Measurements from ENCODE around the gene OTUB2. TPM values are rescaled to one million over a fixed set of nuclear protein-coding genes. Genes with fewer than 3 reads are reported as not detected.

OTUB2 gene
- total RNA-seq, 1 donor from 2014 or later, result 0.52 TPM

DNA sequence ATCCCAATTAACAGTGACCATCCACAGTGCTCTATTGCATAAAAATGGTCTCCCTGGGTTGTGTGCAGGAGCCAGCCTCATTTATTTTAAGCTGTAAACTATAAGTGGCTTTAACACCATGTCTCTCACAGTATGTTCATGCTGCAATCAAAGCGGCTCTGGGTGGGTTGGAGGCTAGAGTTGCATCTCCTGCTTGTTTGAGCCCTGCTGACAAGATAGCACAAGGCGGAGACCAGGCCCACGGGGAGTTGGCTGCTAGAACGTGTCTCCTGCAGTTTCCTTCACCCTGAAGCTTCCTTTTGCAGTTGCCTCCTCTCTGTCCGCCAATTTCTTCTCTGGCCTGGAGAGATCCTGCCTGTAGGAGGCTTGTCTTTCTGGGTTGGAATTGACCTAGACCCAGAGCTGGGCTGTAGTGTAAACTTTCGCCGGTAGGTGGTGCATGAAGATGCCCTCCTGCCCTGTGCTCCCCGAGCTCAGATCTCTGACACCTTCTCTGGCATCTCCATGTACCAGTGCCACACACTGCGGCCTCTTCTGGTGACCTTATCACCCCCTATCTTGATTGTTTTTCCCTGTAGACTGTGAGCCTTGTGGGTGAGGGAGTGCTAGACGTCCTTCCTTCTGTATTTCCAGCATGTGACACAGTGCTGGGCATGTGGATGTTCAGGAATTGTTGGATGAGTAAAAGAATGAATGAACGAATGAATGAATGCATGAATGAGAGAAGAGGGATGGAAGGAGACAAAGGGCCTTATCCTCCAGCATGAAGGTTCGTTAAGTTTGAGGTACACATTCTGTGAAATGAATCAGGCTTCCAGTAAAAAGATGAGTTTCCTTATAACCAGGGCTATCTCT lies 10.4 kb downstream of the OTUB2 start:
- ATAC-seq (peak; percentile 93), DNase-seq (peak; percentile 78)
- intact Hi-C loops (cut with micrococcal nuclease), result loop anchor here (2.0 kb wide), 1 partner anchor 100 kb away; no protein-coding TSS in a partner anchor

DNA sequence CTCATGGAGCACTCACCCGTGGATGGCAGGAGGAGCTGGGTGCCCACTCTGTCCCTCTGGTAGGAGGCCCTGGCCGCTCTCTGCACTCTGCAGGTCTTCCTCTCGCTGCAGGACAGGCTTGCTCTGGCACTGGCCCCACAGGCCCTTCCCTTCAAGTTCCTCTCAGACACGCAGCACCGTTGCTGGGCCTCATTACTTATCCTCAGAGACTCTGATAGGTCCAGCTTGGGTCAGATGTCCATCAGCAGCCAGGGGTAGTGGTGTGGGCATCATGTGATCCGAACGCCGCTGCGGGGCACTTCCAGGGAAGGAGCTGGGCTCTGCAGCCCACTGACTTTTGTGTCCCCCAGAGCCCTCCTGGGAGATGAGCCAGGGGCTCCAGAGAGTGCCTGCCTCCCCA lies 11.8 kb downstream of the OTUB2 start:
- ATAC-seq (no peak), DNase-seq (no peak)
- intact Hi-C loops (cut with micrococcal nuclease), result loop anchor here (2.0 kb wide), 1 partner anchor 99 kb away; no protein-coding TSS in a partner anchor

DNA sequence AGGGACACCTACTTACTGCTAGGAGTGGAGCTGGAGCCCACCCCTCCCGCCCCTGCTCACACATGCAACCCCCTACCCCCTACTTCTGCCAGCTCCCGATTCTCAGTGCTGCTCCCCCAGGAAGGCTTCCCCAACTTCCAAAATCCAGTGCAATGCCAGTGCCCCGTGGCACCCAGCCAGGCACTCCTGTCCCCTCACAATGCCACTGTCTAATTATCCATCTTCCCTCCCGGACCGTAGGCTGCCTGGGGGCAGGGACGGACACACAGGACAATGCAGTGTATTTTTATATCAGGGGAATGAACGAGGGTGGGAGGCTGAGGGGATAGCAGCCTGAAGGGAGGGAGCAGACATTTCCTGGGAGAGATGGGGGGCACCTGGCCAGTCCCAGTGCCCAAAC lies 12.4 kb downstream of the OTUB2 start:
- DNase-seq, result no peak
- intact Hi-C loops (cut with micrococcal nuclease), result no loop called here
- ATAC-seq, result no peak

- ATAC-seq (no peak), DNase-seq (no peak)
- intact Hi-C loops (cut with micrococcal nuclease), result no loop called here
Observed at GRCh38 chr14:94038921-94039629, 12.9 kb downstream of the OTUB2 start.

DNA sequence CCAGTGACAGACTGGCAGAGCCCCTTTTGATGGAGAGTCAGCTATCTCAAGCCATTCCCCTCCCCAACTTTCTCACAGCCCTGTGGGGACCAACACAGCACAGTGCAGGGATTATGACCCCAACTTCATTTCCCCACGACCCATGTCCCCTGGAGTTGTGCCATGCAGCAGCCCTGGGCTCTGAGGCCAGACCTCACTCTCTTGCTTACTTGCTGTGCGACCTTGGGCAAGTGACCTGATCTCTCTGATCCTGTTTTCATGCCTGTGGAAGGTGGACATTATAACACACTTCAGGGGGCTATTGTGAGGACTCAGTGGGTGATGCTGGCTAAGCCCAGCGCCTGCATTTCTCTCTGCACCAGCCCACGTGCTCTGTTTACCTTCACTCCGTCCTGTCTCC lies 14.1 kb downstream of the OTUB2 start:
- intact Hi-C loops (cut with micrococcal nuclease), result no loop called here
- DNase-seq (no peak), ATAC-seq (no peak)

GRCh38 chr14:94040796-94041195 lies 14.7 kb downstream of the OTUB2 start:
- no peak for ATAC-seq
- DNase-seq, result no peak
- intact Hi-C loops (cut with micrococcal nuclease), result no loop called here

- DNase-seq (peak; percentile 78), ATAC-seq (peak; percentile 89)
- intact Hi-C loops (cut with micrococcal nuclease), result no loop called here
Observed at GRCh38 chr14:94041551-94042346, 15.6 kb downstream of the OTUB2 start.

DNA sequence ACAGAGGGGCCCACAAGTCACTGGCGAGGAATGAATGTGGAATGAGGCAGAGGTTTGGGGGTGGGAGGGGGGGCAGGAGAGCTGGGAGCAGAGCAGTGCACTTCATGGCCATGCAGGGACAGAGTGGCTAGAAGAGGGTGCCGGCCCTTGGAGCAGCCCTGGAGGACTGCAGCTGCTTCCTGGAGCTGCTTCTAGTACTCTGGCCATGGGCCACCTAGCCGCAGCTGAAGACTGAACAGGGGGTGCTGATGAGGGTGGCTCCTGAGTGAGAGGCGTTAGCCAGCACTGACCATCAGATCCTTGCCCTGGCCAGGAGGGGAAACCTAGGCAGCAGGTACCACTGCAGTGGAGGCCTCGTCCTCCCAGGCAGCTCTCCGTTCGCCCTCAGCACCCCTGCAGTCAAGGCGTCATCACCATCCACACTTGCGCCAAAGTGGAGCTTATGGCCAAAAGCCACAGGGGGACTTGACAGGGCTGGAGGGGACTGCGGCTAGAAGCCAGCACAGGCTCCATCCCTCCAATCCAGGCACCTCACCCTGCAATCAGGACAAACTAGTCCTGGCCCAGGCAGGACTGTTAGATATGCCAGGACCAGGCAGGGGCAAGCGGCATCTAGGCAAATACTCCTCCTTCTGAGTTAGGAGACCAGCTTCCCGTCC lies 16.4 kb downstream of the OTUB2 start:
- no peak for DNase-seq
- intact Hi-C loops (cut with micrococcal nuclease), result no loop called here
- ATAC-seq, result peak; percentile 43

GRCh38 chr14:94043111-94043755 lies 17.1 kb downstream of the OTUB2 start:
- DNase-seq (no peak), ATAC-seq (peak; percentile 15)
- intact Hi-C loops (cut with micrococcal nuclease), result no loop called here

DNA sequence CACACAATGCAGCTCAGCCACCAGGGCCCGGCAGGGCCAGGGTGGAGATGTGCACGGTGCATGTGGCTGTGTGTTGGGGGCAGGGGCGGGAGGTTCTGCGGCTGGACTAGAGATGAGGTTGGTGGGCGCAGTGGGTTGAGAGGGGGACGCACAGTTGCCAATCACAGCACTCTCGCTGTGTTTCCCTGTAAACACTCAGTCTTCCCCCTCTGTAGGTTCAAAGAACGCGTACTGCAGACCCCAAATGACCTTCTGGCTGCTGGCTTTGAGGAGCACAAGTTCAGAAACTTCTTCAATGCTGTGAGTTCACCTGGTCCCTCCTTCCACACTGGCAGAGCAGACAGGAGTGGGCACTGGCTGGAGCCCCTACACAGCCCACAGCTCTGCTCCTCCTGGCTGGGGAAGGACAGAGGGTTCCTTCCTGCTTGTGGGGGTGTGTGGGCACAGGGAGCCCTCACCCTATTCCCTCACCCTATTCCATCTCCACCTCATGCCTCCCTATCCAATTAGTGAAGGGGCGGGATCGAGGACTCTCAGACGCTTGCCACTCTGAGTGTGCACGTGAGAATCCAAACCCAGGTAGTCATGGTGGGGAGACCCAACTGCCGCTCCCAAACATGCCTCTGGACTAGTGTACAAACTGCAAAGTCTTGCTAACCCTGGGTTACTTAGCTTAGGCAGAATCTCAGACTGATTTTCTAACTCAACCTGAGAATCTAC lies 17.8 kb downstream of the OTUB2 start:
- intact Hi-C loops (cut with micrococcal nuclease), result no loop called here
- ATAC-seq (no peak), DNase-seq (no peak)

GRCh38 chr14:94044476-94045091 lies 18.4 kb downstream of the OTUB2 start:
- ATAC-seq, result no peak
- intact Hi-C loops (cut with micrococcal nuclease), result no loop called here

GRCh38 chr14:94045101-94045500 lies 19.0 kb downstream of the OTUB2 start:
- ATAC-seq (no peak), DNase-seq (no peak)
- intact Hi-C loops (cut with micrococcal nuclease), result no loop called here

More at GRCh38 chr14:94044476-94045091, 18.4 kb downstream of the OTUB2 start:
- no peak for DNase-seq

DNA sequence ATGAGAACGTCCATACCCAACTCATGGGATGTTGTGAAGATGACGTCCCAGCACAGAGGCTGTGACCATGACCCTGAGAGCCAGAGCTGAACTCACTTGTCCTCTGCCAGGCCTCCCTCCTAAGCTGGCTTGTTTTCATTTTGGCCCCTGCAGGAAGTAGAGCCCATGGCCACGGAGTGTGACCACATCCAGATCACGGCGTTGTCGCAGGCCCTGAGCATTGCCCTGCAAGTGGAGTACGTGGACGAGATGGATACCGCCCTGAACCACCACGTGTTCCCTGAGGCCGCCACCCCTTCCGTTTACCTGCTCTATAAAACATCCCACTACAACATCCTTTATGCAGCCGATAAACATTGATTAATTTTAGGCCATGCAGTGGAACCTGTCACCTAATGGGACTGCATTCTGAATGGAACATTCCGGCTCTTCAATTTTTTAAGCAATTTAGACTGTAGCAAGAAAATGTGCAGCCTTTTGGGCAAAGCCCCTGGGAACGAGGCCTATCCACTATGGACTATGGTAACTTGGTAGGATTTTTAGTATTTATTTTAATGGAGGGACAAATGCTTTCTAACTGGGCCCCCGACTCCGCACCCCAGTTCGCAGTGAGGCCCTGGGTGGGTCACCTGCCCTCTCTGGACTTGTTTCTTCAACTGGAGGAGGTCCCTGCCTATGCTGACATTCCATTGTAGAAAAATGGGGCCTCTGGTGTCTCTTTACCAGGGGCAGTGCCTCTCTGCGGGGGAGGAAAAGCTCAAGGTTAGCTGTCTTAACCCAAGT lies 19.6 kb downstream of the OTUB2 start:
- DNase-seq, result no peak
- ATAC-seq, result no peak
- intact Hi-C loops (cut with micrococcal nuclease), result no loop called here

DNA sequence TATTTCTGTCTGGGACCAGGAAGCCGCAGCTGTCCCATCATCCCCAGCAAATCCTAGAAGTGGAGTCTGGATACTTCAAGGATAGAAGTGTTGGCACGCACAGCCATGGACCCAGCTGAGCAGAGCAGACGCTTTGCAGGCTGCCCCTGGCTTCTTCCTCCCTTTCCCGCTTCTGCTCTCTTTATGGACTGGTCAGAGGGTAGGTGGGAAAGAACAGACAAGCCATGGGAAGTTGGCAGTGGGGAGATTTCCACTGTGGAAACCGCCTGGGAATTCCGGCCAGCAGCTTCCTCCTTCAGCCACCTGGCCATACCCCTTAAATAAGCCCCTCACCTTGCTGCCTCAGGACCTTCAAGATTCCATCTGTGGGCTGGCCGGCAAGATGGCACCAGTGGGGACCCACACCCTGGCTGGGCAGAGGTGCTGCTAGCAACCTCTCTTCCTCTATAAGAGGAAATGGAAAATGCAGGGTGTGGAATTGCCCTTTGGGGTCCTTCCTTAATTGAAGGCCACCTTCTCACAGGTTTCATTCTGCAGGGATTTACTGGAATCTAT lies 20.6 kb downstream of the OTUB2 start:
- ATAC-seq (no peak), DNase-seq (no peak)
- intact Hi-C loops (cut with micrococcal nuclease), result no loop called here

GRCh38 chr14:94047581-94047980 lies 21.4 kb downstream of the OTUB2 start:
- ATAC-seq (no peak), DNase-seq (no peak)
- intact Hi-C loops (cut with micrococcal nuclease), result no loop called here

Data from left ventricle myocardium superior (tissue), 1 donor.